Sigmoid colon (tissue), 7 donors: ENCODE results near the gene RNF125. TPM values are rescaled to one million over a fixed set of nuclear protein-coding genes. Genes with fewer than 3 reads are reported as not detected.

Source experiments
- DNase-seq: peaks from one replicate; pipeline ENCODE4 v3.0.0-alpha.2; 2019
- H3K27ac ChIP-seq, 4 donors: fragments of 200-600 bp; sonication (generic); one replicate each; pipeline ENCODE4 v1.5.1; 2016 to 2019; ENCODE audit warnings: mild to moderate bottlenecking in 1 of 4
- H3K27me3 ChIP-seq, 3 donors: fragments of 200-600 bp; sonication (generic); one replicate each; pipeline ENCODE4 v1.5.1; 2019; ENCODE audit warnings: mild to moderate bottlenecking in 1 of 3
- H3K36me3 ChIP-seq, 4 donors: fragments of 200-600 bp; sonication (generic); one replicate each; pipeline ENCODE4 v1.5.1; 2016 to 2019
- H3K4me1 ChIP-seq, 4 donors: fragments of 200-600 bp; sonication (generic); one replicate each; pipeline ENCODE4 v1.5.1; 2017 to 2019
- H3K4me3 ChIP-seq, 4 donors: fragments of 200-600 bp; sonication (generic); one replicate each; pipeline ENCODE4 v1.5.1; 2017 to 2019; ENCODE audit warnings: mild to moderate bottlenecking in 2 of 4, moderate library complexity in 1 of 4
- H3K9me3 ChIP-seq, 4 donors: fragments of 200-600 bp in 3 of 4; sonication (generic) in 3 of 4; one replicate each; pipeline versions ENCODE4 v1.5.1 to v1.6.1; 2013 to 2019
- EP300 ChIP-seq, 4 donors: sonication (generic); formaldehyde crosslinking; IDR thresholded peaks; one replicate each; pipeline ENCODE4 v1.6.1; 2017; ENCODE audit warnings: antibody characterized with exemption in 4 of 4
- POLR2A ChIP-seq, 2 donors: fragments of 450-650 bp; IDR thresholded peaks; one replicate each; pipeline ENCODE4 v1.6.1; 2016; ENCODE audit warnings: antibody characterized with exemption in 2 of 2, mild to moderate bottlenecking in 2 of 2, moderate library complexity in 2 of 2
- POLR2AphosphoS5 ChIP-seq, 4 donors: sonication (generic); formaldehyde crosslinking; IDR thresholded peaks; one replicate each; pipeline ENCODE4 v1.6.1; 2017; ENCODE audit warnings: antibody characterized with exemption in 4 of 4
- whole genome bisulfite sequencing, 2 donors: extraction: QIAGEN DNeasy Blood & Tissue Kit; methylation state at CpG; one replicate each; pipeline ENCODE4 v1.1.7; 2013; 5-methylcytosine and 5-hydroxymethylcytosine counted together
- intact Hi-C: fragments of 100-400 bp; cut with DNase I; formaldehyde crosslinking; loops from one replicate; pipeline ENCODE4 v1.15.1; 2023
- polyA plus RNA-seq, 3 donors: library from polyadenylated mRNA; stranded (reverse); fragments of 200-250 nt; gene quantifications; one replicate each; pipeline ENCODE4 v1.2.3, GENCODE V29; 2013
- total RNA-seq, 4 donors: library from RNA; depleted of rRNA; stranded (reverse); fragments of >200 nt; gene quantifications; one replicate each; pipeline ENCODE4 v1.1.0, GENCODE V29; 2016
- TF ChIP-seq, protein P1 (sequence below), 4 experiments: fragments of 450-650 bp in 3 of 4; fragments of 200-600 bp in 1 of 4; IDR thresholded peaks; one replicate each; pipeline ENCODE4 v1.5.1; 2016 to 2019; ENCODE audit warnings: antibody characterized with exemption in 4 of 4, mild to moderate bottlenecking in 3 of 4, moderate library complexity in 2 of 4
- donor health status: healthy with polysubstance abuse.
- donor health status: Bipolar disorder and iron deficiency.
- donor health status: healthy.

Gene RNF125
- total RNA-seq (1 to 10 TPM in 3 of 4 donors, under 1 TPM in 1; 0.95 to 5.9 (median 2.4) TPM), polyA plus RNA-seq (1 to 10 TPM; 4.8 to 5.8 (median 5.7) TPM)

GRCh38 chr18:32018331-32019250, at the start of gene RNF125:
Gene RNF125, plus strand, starts transcription at chr18:32018825. Its CDS starts 39 bp downstream, at chr18:32018864.
- DNase-seq = peak; percentile 78
- intact Hi-C loops = no loop called here
- Histone ChIP-seq H3K4me3 (peak within 1 kb of the TSS; percentile 31 to 61 (median 52)), H3K27me3 (peaks cover 0 to 4% (median 0%) of the 10 kb centered on the region in 3 donors), H3K27ac (peak within 1 kb of the TSS; percentile 48 to 73 (median 66)), H3K4me1 (peaks cover 0 to 21% (median 16%) of the 10 kb centered on the region in 4 donors), H3K36me3 (no peaks in the 10 kb centered on the region), H3K9me3 (no peaks in the 10 kb centered on the region)
- 0% methylated on average over 66 of the region's 66 CpGs for WGBS, 2 donors
- TF ChIP-seq, protein P1, sequence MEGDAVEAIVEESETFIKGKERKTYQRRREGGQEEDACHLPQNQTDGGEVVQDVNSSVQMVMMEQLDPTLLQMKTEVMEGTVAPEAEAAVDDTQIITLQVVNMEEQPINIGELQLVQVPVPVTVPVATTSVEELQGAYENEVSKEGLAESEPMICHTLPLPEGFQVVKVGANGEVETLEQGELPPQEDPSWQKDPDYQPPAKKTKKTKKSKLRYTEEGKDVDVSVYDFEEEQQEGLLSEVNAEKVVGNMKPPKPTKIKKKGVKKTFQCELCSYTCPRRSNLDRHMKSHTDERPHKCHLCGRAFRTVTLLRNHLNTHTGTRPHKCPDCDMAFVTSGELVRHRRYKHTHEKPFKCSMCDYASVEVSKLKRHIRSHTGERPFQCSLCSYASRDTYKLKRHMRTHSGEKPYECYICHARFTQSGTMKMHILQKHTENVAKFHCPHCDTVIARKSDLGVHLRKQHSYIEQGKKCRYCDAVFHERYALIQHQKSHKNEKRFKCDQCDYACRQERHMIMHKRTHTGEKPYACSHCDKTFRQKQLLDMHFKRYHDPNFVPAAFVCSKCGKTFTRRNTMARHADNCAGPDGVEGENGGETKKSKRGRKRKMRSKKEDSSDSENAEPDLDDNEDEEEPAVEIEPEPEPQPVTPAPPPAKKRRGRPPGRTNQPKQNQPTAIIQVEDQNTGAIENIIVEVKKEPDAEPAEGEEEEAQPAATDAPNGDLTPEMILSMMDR (IDR thresholded peaks at IDR 0.05) = no peak
- peak in 2 of 4 donors; percentile 50 to 53 for TF ChIP-seq POLR2AphosphoS5 (IDR thresholded peaks at IDR 0.05)

DNA sequence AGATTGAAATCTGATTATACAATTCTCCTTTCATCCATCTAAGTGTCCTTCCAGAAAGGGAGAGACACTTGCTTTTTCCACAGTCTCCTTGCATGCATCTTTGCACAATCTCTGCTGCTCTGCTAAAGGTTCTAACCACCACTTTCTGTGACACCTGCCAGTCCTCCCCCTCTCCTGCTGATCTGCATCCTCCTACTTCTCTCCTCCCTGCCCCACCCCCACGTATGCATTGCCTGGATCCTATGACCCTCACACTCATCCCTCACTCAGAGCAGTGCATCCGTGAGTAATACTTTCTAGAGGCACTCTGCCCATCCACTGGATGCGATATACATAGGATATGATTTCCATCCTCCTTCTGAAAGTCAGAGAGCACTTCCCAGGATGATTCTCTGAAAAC, 48.0 kb upstream of the RNF125 start:
- WGBS, 2 donors = 71 to 77% methylated on average over 3 of the region's 3 CpGs
- intact Hi-C loops = loop anchor here (10.0 kb wide), 1 partner anchor 416 kb away; no protein-coding TSS in a partner anchor

GRCh38 chr18:31973929-31974546, 44.6 kb upstream of the RNF125 start:
- Histone ChIP-seq H3K27me3 (no peaks in the 10 kb centered on the region), H3K4me3 (no peak overlapping the region), H3K36me3 (no peaks in the 10 kb centered on the region), H3K9me3 (peaks cover 9 to 11% (median 10%) of the 10 kb centered on the region in 4 donors), H3K27ac (no peak overlapping the region), H3K4me1 (no peaks in the 10 kb centered on the region)
- intact Hi-C loops = loop anchor here (10.0 kb wide), 1 partner anchor 419 kb away; no protein-coding TSS in a partner anchor
- WGBS, 2 donors = 94 to 96% methylated on average over 4 of the region's 4 CpGs
- no peak for TF ChIP-seq EP300 (IDR thresholded peaks at IDR 0.05)
- TF ChIP-seq POLR2AphosphoS5 (IDR thresholded peaks at IDR 0.05) = no peak
- TF ChIP-seq, protein P1 (IDR thresholded peaks at IDR 0.05) = no peak
- TF ChIP-seq POLR2A (IDR thresholded peaks at IDR 0.05) = no peak
- DNase-seq = no peak

More for the DNA sequence above, 48.0 kb upstream of the RNF125 start:
- Histone ChIP-seq H3K27me3 (no peaks in the 10 kb centered on the region), H3K36me3 (no peaks in the 10 kb centered on the region), H3K4me1 (no peaks in the 10 kb centered on the region), H3K9me3 (peaks cover 9 to 11% (median 10%) of the 10 kb centered on the region in 4 donors), H3K27ac (no peak overlapping the region), H3K4me3 (no peak overlapping the region)
- TF ChIP-seq, protein P1 (IDR thresholded peaks at IDR 0.05) = no peak
- no peak for TF ChIP-seq POLR2AphosphoS5 (IDR thresholded peaks at IDR 0.05)
- no peak for TF ChIP-seq POLR2A (IDR thresholded peaks at IDR 0.05)
- TF ChIP-seq EP300 (IDR thresholded peaks at IDR 0.05) = no peak
- DNase-seq = no peak

DNA sequence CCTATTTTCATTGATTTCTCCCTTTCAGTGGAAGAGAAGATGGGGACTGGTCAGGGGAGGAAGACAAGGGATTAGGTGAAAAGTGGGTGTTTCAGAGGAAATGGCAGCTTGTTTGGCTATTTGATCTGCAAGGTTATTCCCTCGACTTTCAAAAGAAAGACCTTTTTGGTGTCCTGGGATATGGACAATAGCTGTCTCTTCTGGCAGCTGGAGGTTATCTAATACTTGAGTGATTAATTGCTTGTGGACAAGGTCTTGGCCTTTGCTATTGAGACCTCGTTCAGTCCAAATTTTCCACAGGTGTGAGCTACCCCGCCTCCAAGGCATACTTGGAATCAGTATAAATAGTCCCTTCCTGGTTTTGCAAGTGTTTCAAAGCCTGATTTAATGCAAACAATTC, 42.4 kb upstream of the RNF125 start:
- no peaks in the 10 kb centered on the region for H3K27me3 ChIP-seq
- H3K9me3 ChIP-seq = peaks cover 9 to 11% (median 10%) of the 10 kb centered on the region in 4 donors
- WGBS, 2 donors = 75 to 79% methylated on average over 3 of the region's 3 CpGs
- intact Hi-C loops = loop anchor here (5.0 to 10.0 kb wide), 2 partner anchors 234 to 421 kb away; no protein-coding TSS in a partner anchor
- no peak overlapping the region for H3K4me3 ChIP-seq
- H3K27ac ChIP-seq = no peak overlapping the region
- H3K36me3 ChIP-seq = no peaks in the 10 kb centered on the region
- DNase-seq = no peak
- TF ChIP-seq, protein P1 (IDR thresholded peaks at IDR 0.05) = no peak
- TF ChIP-seq POLR2A (IDR thresholded peaks at IDR 0.05) = no peak
- TF ChIP-seq POLR2AphosphoS5 (IDR thresholded peaks at IDR 0.05) = no peak
- TF ChIP-seq EP300 (IDR thresholded peaks at IDR 0.05) = no peak
- no peaks in the 10 kb centered on the region for H3K4me1 ChIP-seq
